Spleen (tissue), 7 donors: Measurements from ENCODE around the gene DXO.
A peak's percentile ranks its signal among the peaks of the same experiment; 100 is the strongest.

ENCODE experiments used
- CTCF ChIP-seq, 11 experiments: fragments of 200-600 bp in 7 of 11; fragments of 450-650 bp in 4 of 11; sonication (generic) in 4 of 11; IDR thresholded peaks in 8 of 11; conservative IDR thresholded peaks in 3 of 11; 1 replicate in 7 of 11; 2 replicates in 4 of 11; pipeline versions ENCODE4 v1.4.0 to v1.8.0; 2016 to 2021; ENCODE audit warnings: antibody characterized with exemption in 11 of 11, inconsistent platforms in 4 of 11, mild to moderate bottlenecking in 1 of 11
- POLR2A ChIP-seq, 3 donors: fragments of 450-650 bp; IDR thresholded peaks; one replicate each; pipeline ENCODE4 v1.5.1; 2017; ENCODE audit warnings: antibody characterized with exemption in 3 of 3, mild to moderate bottlenecking in 1 of 3
- POLR2AphosphoS5 ChIP-seq, 3 donors: sonication (generic); formaldehyde crosslinking; IDR thresholded peaks; one replicate each; pipeline ENCODE4 v1.5.1; 2017; ENCODE audit warnings: antibody characterized with exemption in 3 of 3
- donor health status: DM: no; HTN: no; CAD: no; lungs with moderate emphysema.
- donor health status: DM: no; HTN: no; CAD: no.
- donor health status: DM: no; HTN: no; CAD: no.

GRCh38 chr6:31968791-31969711, 2.9 kb downstream of the DXO start:
- no peak for TF ChIP-seq CTCF (IDR thresholded peaks at IDR 0.05 in 8 of 11, conservative IDR thresholded peaks at IDR 0.05 in 3 of 11)
- peak in 1 of 3 donors; percentile 17 for TF ChIP-seq POLR2AphosphoS5 (IDR thresholded peaks at IDR 0.05)
- no peak for TF ChIP-seq POLR2A (IDR thresholded peaks at IDR 0.05)
